SH-SY5Y (cell line): ENCODE measurements around the gene BLOC1S1.

Experiments
- GATA2 ChIP-seq: IDR thresholded peaks from 2 replicates; pipeline ENCODE4 v1.6.1; 2011; ENCODE audit warnings: mild to moderate bottlenecking, low read depth, low read length
- GATA3 ChIP-seq: IDR thresholded peaks from 2 replicates; pipeline ENCODE4 v1.6.1; 2011; ENCODE audit warnings: low read depth, mild to moderate bottlenecking, low read length, moderate library complexity

DNA sequence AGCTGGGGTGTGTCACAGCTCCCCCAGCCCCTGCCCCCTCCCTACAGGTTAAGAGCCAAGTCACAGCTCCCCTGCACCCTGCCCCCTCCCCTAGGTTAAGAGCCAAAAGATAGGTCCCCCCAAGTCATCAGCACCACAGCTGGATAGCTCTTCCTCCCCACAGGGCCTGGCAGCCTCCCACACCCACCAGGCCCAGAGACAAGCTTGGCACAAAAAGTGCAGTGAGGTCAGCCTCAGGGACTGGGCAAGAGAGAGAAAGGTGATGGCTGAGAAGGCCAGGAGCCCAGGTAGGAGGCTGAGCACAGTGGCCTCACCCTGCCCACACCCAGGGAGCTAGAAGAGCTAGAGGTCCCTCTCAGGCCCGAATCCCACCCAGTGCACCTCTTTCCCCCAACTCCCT lies 16.9 kb upstream of the BLOC1S1 start:
- TF ChIP-seq GATA3: no peak
- no peak for TF ChIP-seq GATA2
